Breast epithelium (tissue), 3 donors: Measurements from ENCODE around the gene RIPK3.

Source experiments
- POLR2AphosphoS5 ChIP-seq, 3 donors: sonication (generic); formaldehyde crosslinking; IDR thresholded peaks; one replicate each; pipeline ENCODE4 v1.6.1; 2017; ENCODE audit warnings: antibody characterized with exemption in 3 of 3
- TF ChIP-seq, protein P1 (sequence below), 3 donors: fragments of 450-650 bp; IDR thresholded peaks; one replicate each; pipeline ENCODE4 v1.5.1; 2016 to 2017; ENCODE audit warnings: antibody characterized with exemption in 3 of 3, mild to moderate bottlenecking in 3 of 3, moderate library complexity in 3 of 3

DNA sequence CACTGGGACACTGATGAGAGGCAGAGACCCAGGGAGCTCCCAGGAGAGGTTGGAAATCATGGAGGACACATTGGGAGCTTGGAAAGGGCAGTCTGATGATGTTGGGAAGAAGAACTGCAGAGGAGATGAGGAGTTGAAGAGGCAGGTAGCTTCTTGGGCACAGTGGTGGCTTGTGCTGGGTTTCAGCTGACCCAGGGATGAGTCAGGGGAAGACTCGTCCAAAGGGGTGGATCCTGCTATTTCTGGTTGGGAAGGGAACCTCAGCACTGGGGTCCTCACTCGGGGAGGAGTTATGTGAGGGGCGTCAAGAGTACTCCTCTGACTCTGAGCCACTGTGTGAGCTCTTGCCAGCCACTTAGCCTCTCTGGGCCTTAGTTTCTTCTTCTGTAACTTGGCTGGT lies 16.4 kb downstream of the RIPK3 start:
- no peak for TF ChIP-seq POLR2AphosphoS5 (IDR thresholded peaks at IDR 0.05)
- TF ChIP-seq, protein P1, sequence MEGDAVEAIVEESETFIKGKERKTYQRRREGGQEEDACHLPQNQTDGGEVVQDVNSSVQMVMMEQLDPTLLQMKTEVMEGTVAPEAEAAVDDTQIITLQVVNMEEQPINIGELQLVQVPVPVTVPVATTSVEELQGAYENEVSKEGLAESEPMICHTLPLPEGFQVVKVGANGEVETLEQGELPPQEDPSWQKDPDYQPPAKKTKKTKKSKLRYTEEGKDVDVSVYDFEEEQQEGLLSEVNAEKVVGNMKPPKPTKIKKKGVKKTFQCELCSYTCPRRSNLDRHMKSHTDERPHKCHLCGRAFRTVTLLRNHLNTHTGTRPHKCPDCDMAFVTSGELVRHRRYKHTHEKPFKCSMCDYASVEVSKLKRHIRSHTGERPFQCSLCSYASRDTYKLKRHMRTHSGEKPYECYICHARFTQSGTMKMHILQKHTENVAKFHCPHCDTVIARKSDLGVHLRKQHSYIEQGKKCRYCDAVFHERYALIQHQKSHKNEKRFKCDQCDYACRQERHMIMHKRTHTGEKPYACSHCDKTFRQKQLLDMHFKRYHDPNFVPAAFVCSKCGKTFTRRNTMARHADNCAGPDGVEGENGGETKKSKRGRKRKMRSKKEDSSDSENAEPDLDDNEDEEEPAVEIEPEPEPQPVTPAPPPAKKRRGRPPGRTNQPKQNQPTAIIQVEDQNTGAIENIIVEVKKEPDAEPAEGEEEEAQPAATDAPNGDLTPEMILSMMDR (IDR thresholded peaks at IDR 0.05) = no peak
